ENCODE measurements around the gene AMER2. TPM values are rescaled to one million over a fixed set of nuclear protein-coding genes. Genes with fewer than 3 reads are reported as not detected.
"Not testable (repeated sequence)": the region's sequence is repeated elsewhere in the genome, so short reads cannot be mapped to it uniquely, and the experiment has no call there.

Gene AMER2
- total and polyA plus RNA-seq, 12 donors, result 0.03 to 0.70 (median 0.29) TPM; not detected in 6

- DNase-seq, result no peak
- Histone ChIP-seq H3K4me3 (no peak overlapping the region), H3K27me3 (peaks cover 14% of the 10 kb centered on the region), H3K9me3 (replicated peaks in 1 of 3) (no peaks in the 10 kb centered on the region), H3K36me3 (replicated peaks in 1 of 2) (no peaks in the 10 kb centered on the region), H3K4me1 (replicated peaks in 1 of 2) (no peaks in the 10 kb centered on the region), H3K27ac (no peak overlapping the region)
- TF ChIP-seq, protein P1, sequence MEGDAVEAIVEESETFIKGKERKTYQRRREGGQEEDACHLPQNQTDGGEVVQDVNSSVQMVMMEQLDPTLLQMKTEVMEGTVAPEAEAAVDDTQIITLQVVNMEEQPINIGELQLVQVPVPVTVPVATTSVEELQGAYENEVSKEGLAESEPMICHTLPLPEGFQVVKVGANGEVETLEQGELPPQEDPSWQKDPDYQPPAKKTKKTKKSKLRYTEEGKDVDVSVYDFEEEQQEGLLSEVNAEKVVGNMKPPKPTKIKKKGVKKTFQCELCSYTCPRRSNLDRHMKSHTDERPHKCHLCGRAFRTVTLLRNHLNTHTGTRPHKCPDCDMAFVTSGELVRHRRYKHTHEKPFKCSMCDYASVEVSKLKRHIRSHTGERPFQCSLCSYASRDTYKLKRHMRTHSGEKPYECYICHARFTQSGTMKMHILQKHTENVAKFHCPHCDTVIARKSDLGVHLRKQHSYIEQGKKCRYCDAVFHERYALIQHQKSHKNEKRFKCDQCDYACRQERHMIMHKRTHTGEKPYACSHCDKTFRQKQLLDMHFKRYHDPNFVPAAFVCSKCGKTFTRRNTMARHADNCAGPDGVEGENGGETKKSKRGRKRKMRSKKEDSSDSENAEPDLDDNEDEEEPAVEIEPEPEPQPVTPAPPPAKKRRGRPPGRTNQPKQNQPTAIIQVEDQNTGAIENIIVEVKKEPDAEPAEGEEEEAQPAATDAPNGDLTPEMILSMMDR (IDR thresholded peaks at IDR 0.05), result no peak
- TF ChIP-seq POLR2A (IDR thresholded peaks at IDR 0.05), result no peak
- intact Hi-C loops (cut with DNase I), result no loop called here
- 69 to 96% (median 84%) methylated on average over 3 of the region's 3 CpGs for WGBS, 4 donors
Measured at GRCh38 chr13:25166306-25166705, 5.8 kb downstream of the AMER2 start.

- Histone ChIP-seq H3K27ac (no peak overlapping the region), H3K27me3 (peaks cover 8% of the 10 kb centered on the region), H3K4me3 (no peak overlapping the region), H3K4me1 (replicated peaks in 1 of 2) (no peaks in the 10 kb centered on the region), H3K9me3 (replicated peaks in 1 of 3) (no peaks in the 10 kb centered on the region), H3K36me3 (replicated peaks in 1 of 2) (no peaks in the 10 kb centered on the region)
- 77 to 90% (median 84%) methylated on average over 6 of the region's 6 CpGs for WGBS, 4 donors
- intact Hi-C loops (cut with DNase I), result no loop called here
- TF ChIP-seq POLR2A (IDR thresholded peaks at IDR 0.05), result no peak
- TF ChIP-seq, protein P1 (IDR thresholded peaks at IDR 0.05), result no peak
- DNase-seq, result no peak
Measured at GRCh38 chr13:25165663-25166062, 6.4 kb downstream of the AMER2 start.

- H3K4me1 ChIP-seq (replicated peaks in 1 of 2); intact Hi-C loops (cut with DNase I); H3K4me3 ChIP-seq; H3K9me3 ChIP-seq (replicated peaks in 1 of 3); H3K36me3 ChIP-seq (replicated peaks in 1 of 2); H3K27ac ChIP-seq; DNase-seq; H3K27me3 ChIP-seq: not testable (repeated sequence)
- WGBS, 4 donors, result 42 to 53% (median 47%) methylated on average over 5 of the region's 5 CpGs
Measured at GRCh38 chr13:25165163-25165562, 6.9 kb downstream of the AMER2 start.

DNA sequence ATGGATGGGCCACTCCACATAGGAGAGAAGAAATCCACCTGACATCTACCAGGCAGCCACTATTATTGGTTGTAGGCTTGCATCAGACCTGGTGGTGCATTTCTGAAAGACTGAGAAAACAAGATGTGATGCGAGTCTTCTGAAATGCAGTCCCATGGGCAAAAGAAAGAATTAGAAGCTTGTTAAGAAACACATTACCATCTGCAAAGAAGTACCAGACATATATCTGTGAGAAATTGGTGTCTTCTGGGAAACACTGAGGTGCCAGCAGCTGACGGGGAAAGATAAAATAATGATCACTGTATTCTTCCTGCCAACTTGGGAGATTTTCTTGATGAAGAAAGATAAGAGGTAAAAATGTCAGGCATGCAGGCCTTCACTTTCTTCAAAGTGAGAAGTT lies 14.4 kb downstream of the AMER2 start:
- Histone ChIP-seq H3K9me3 (replicated peaks in 1 of 3) (no peaks in the 10 kb centered on the region), H3K4me3 (no peak overlapping the region), H3K27me3 (no peaks in the 10 kb centered on the region), H3K4me1 (replicated peaks in 1 of 2) (no peaks in the 10 kb centered on the region), H3K27ac (no peak overlapping the region), H3K36me3 (replicated peaks in 1 of 2) (no peaks in the 10 kb centered on the region)
- WGBS, 4 donors, result 56 to 67% (median 58%) methylated on average over 2 of the region's 2 CpGs
- TF ChIP-seq, protein P1 (IDR thresholded peaks at IDR 0.05), result no peak
- TF ChIP-seq POLR2A (IDR thresholded peaks at IDR 0.05), result no peak
- intact Hi-C loops (cut with DNase I), result no loop called here
- DNase-seq, result no peak

GRCh38 chr13:25153736-25154135 lies 18.4 kb downstream of the AMER2 start:
- H3K36me3 ChIP-seq (replicated peaks in 1 of 2), result no peaks in the 10 kb centered on the region
- no peak for TF ChIP-seq POLR2A (IDR thresholded peaks at IDR 0.05)
- DNase-seq, result no peak
- intact Hi-C loops (cut with DNase I), result no loop called here
- no peak overlapping the region for H3K27ac ChIP-seq
- H3K27me3 ChIP-seq, result no peaks in the 10 kb centered on the region
- no peak overlapping the region for H3K4me3 ChIP-seq
- H3K4me1 ChIP-seq (replicated peaks in 1 of 2), result no peaks in the 10 kb centered on the region
- 35 to 63% (median 53%) methylated on average over 2 of the region's 2 CpGs for WGBS, 4 donors
- no peaks in the 10 kb centered on the region for H3K9me3 ChIP-seq (replicated peaks in 1 of 3)
